Measurements from ENCODE around the gene KRTAP6-1.

Gene KRTAP6-1

GRCh38 chr21:30613836-30614235, at the start of gene KRTAP6-1:
Gene KRTAP6-1 (minus strand): TSS chr21:30613930. CDS start chr21:30613904, 26 bp downstream.
- DNase-seq (ENCODE audit: low spot score): no peak

- no peak for DNase-seq (ENCODE audit: low spot score)
Observed at GRCh38 chr21:30652891-30653290, 39.2 kb upstream of the KRTAP6-1 start.

- no peak for DNase-seq (ENCODE audit: low spot score)
Observed at GRCh38 chr21:30646904-30647414, 33.2 kb upstream of the KRTAP6-1 start.

- DNase-seq (ENCODE audit: low spot score): no peak
Observed at GRCh38 chr21:30642564-30642963, 28.8 kb upstream of the KRTAP6-1 start, which contains the start of gene KRTAP20-3. Gene KRTAP20-3 (plus strand): TSS chr21:30642864.

GRCh38 chr21:30638686-30639085, 25.0 kb upstream of the KRTAP6-1 start:
- DNase-seq (ENCODE audit: low spot score): no peak

- DNase-seq (ENCODE audit: low spot score): no peak
Observed at GRCh38 chr21:30634906-30635305, 21.2 kb upstream of the KRTAP6-1 start, which contains the start of gene KRTAP20-2. Gene KRTAP20-2 (plus strand): TSS chr21:30635206. CDS start chr21:30635264, 58 bp downstream.

- DNase-seq (ENCODE audit: low spot score): no peak
Observed at GRCh38 chr21:30629200-30629599, 15.5 kb upstream of the KRTAP6-1 start.

- no peak for DNase-seq (ENCODE audit: low spot score)
Observed at GRCh38 chr21:30628109-30628508, 14.4 kb upstream of the KRTAP6-1 start.

- no peak for DNase-seq (ENCODE audit: low spot score)
Observed at GRCh38 chr21:30625449-30626165, 11.9 kb upstream of the KRTAP6-1 start.

GRCh38 chr21:30623362-30623761, 9.6 kb upstream of the KRTAP6-1 start:
- DNase-seq (ENCODE audit: low spot score): no peak

GRCh38 chr21:30620522-30620921, 6.8 kb upstream of the KRTAP6-1 start, which contains the start of gene KRTAP20-4:
Gene KRTAP20-4 (plus strand): TSS chr21:30620627.
- DNase-seq (ENCODE audit: low spot score): no peak

- no peak for DNase-seq (ENCODE audit: low spot score)
Observed at GRCh38 chr21:30620080-30620479, 6.3 kb upstream of the KRTAP6-1 start.

GRCh38 chr21:30616125-30616524, 2.4 kb upstream of the KRTAP6-1 start, which contains the start of gene KRTAP20-1:
Gene KRTAP20-1 (plus strand): TSS chr21:30616425. CDS start chr21:30616455, 30 bp downstream.
- DNase-seq (ENCODE audit: low spot score): no peak

GRCh38 chr21:30615199-30615598, 1.5 kb upstream of the KRTAP6-1 start:
- no peak for DNase-seq (ENCODE audit: low spot score)

GRCh38 chr21:30612132-30612531, 1.6 kb downstream of the KRTAP6-1 start:
- no peak for DNase-seq (ENCODE audit: low spot score)

- no peak for DNase-seq (ENCODE audit: low spot score)
Observed at GRCh38 chr21:30605968-30606367, 7.8 kb downstream of the KRTAP6-1 start.

GRCh38 chr21:30600787-30601186, 12.9 kb downstream of the KRTAP6-1 start, which contains the start of gene KRTAP22-1:
Gene KRTAP22-1 (plus strand): TSS chr21:30601087.
- no peak for DNase-seq (ENCODE audit: low spot score)

GRCh38 chr21:30598802-30599201, 14.9 kb downstream of the KRTAP6-1 start, which contains the start of gene KRTAP6-2:
Gene KRTAP6-2 (minus strand): TSS chr21:30598902. CDS start chr21:30598874, 28 bp downstream.
- no peak for DNase-seq (ENCODE audit: low spot score)

- DNase-seq (ENCODE audit: low spot score): no peak
Observed at GRCh38 chr21:30592140-30592539, 21.6 kb downstream of the KRTAP6-1 start, which contains the start of gene KRTAP6-3. Gene KRTAP6-3 (plus strand): TSS chr21:30592440. CDS start chr21:30592446, 6 bp downstream.

- DNase-seq (ENCODE audit: low spot score): no peak
Observed at GRCh38 chr21:30590297-30590696, 23.4 kb downstream of the KRTAP6-1 start, which contains the start of gene KRTAP22-2. Gene KRTAP22-2 (minus strand): TSS chr21:30590397.

GRCh38 chr21:30582870-30583269, 30.9 kb downstream of the KRTAP6-1 start:
- no peak for DNase-seq (ENCODE audit: low spot score)

GRCh38 chr21:30580132-30580531, 33.6 kb downstream of the KRTAP6-1 start:
- DNase-seq (ENCODE audit: low spot score): no peak

- DNase-seq (ENCODE audit: low spot score): no peak
Observed at GRCh38 chr21:30579346-30579745, 34.4 kb downstream of the KRTAP6-1 start.
